Astrocyte (in vitro differentiated cells and primary cell): ENCODE data around the gene HS3ST3A1.

Experiments
- CTCF ChIP-seq: IDR thresholded peaks from 2 replicates; pipeline ENCODE4 v1.5.1; 2011; ENCODE audit warnings: low read depth, mild to moderate bottlenecking, inconsistent platforms, low read length, moderate library complexity; ENCODE audit not compliant: insufficient read depth
- EZH2 ChIP-seq: IDR thresholded peaks from 2 replicates; pipeline ENCODE4 v1.6.1; 2012; ENCODE audit warnings: mild to moderate bottlenecking, low read length, inconsistent platforms; ENCODE audit not compliant: insufficient read depth

- TF ChIP-seq CTCF, result no peak
- TF ChIP-seq EZH2, result no peak
Measured at GRCh38 chr17:13640551-13640950, 38.8 kb upstream of the HS3ST3A1 start.
